Measurements from ENCODE around the gene SKI. TPM values are rescaled to one million over a fixed set of nuclear protein-coding genes. Genes with fewer than 3 reads are reported as not detected.
A peak's percentile ranks its signal among the peaks of the same experiment; 100 is the strongest.

SKI gene
- polyA plus RNA-seq, 4 donors, result 52.8 to 64.9 (median 57.0) TPM

DNA sequence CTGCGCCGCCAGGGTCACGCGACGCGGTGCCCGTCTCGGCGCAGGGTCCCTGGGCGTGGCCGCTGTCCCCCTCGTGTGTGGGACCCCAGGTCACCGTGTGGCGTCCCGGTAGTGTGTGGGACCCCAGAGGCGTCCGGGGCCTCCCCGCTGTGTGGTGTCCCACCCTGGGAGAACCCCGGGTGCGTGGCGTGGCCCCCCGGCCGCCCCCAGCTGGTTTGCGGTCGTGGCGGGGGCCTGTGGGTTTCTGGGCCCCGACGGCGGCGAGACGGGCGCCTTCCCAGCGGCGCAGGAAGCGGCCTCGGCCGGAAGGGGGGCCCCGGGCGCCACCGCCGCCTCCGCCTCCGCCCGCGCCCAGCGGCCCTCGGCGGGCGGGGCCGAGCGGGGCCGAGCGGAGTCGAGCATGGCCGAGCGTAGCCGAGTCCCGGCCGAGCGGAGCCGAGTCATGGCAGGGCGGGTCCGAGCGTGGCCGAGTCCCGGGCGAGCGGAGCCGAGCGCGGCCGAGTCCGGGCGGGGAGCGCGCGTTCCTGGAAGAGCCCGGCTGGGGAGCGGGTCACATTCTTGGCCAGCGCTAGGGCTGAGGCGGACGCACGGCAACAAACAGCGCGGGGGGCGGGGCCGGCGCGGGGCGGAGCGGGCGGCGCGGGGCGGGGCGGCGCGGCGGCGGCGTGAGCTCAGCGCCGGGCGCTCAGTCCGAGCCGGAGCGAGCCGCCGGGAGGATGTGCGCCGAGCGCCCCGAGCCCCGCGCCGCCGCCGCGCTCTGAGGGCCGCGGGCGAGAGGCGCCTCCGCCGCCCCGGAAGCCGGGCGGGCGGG is 568 bp upstream of the SKI start:
- DNase-seq (ENCODE audit: low read depth in 4 of 4, low spot score in 3 of 4), result peak; percentile 88 to 97 (median 94)

DNA sequence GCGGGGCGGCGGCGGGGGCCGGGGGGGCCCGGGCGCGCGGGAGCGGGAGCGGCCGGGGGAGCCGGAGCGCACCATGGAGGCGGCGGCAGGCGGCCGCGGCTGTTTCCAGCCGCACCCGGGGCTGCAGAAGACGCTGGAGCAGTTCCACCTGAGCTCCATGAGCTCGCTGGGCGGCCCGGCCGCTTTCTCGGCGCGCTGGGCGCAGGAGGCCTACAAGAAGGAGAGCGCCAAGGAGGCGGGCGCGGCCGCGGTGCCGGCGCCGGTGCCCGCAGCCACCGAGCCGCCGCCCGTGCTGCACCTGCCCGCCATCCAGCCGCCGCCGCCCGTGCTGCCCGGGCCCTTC is 546 bp downstream of the SKI start:
- DNase-seq (ENCODE audit: low read depth in 4 of 4, low spot score in 3 of 4), result no peak

DNA sequence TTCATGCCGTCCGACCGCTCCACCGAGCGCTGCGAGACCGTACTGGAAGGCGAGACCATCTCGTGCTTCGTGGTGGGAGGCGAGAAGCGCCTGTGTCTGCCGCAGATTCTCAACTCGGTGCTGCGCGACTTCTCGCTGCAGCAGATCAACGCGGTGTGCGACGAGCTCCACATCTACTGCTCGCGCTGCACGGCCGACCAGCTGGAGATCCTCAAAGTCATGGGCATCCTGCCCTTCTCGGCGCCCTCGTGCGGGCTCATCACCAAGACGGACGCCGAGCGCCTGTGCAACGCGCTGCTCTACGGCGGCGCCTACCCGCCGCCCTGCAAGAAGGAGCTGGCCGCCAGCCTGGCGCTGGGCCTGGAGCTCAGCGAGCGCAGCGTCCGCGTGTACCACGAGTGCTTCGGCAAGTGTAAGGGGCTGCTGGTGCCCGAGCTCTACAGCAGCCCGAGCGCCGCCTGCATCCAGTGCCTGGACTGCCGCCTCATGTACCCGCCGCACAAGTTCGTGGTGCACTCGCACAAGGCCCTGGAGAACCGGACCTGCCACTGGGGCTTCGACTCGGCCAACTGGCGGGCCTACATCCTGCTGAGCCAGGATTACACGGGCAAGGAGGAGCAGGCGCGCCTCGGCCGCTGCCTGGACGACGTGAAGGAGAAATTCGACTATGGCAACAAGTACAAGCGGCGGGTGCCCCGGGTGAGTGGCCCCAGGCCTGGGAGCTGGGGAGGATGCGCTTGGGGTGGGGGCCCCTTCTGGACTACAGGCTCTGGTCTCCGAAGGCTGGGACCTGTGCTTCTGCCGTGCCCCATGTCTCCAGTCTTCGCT is 1.1 kb downstream of the SKI start:
- no peak for DNase-seq (ENCODE audit: low read depth in 4 of 4, low spot score in 3 of 4)

DNA sequence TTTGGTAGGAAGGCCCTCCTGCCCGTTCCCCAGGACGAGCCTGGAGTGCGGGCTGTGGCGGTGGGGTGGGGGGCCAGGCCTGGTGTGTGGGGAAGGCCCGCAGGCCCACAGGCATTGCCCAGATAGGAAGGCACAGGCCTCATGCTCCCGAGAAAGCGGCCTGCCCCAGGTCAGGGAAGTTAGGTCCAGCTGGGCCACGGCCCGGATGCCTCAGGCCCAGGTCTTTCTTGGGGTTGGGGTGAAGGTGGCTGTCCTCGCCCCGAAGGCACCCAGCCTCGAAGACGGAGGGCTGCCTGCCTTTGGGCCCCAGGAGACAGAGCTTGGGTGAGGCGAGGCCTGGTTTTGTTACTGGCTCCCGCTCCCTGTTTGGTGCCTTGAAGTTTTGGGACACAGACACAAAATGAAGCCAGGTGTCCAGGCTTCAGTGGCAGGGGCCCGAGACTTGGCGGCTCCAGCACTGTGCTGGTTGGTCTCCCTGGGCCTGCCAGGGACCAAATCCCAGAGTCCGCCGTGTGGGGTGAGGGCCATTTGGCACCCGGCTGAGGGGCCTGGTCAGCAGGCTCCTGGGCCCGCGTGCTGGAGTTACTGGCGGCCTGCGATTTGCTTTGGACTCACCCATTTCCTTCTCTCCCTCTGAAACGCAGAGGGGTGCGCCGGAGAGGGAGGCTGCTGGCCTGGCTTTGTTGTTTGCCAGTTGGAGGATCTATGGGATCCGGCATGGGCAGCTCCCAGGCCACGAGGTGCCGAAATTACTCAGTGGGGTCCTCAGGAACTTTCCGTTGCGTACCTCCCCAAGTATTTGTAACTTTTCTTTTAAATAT is 2.0 kb downstream of the SKI start:
- DNase-seq (ENCODE audit: low read depth in 4 of 4, low spot score in 3 of 4), result no peak

DNA sequence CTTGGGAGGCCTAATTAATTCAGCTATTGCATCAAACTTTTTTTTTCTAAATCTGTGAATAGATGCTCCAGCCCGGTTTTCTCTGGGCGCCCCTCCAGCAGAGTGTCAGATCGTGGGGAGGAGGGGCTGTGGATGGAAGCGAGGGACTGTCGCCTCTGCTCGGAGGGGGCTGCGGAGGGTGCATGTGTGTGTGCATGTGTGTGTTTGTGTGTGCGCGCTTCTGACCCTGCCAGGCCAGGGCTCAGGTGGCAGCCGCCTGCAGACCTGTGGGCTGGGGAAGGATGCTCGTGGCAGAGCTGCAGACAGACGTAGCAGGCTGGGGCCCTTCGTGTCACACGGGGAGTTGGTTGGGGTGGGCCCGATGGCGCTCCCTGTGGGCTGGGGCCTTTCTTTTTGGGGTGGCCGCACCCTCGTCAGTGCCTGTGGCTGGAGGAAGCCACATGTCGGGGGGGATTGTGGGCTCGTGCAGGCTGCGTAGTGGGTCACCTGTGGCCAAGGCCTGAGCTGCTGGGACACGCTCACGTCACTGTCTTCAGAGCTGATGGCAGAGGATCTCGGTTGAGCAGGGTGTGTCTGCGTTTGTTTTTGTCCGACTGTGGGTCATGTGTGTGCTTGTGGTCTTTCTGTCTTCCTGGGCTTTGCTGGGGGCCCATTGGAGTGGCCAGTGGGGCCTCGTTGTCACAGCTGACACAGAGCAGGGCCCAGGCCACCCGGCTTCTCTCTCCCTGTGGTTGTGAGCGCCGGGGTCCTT is 2.8 kb downstream of the SKI start:
- no peak for DNase-seq (ENCODE audit: low read depth in 4 of 4, low spot score in 3 of 4)

DNA sequence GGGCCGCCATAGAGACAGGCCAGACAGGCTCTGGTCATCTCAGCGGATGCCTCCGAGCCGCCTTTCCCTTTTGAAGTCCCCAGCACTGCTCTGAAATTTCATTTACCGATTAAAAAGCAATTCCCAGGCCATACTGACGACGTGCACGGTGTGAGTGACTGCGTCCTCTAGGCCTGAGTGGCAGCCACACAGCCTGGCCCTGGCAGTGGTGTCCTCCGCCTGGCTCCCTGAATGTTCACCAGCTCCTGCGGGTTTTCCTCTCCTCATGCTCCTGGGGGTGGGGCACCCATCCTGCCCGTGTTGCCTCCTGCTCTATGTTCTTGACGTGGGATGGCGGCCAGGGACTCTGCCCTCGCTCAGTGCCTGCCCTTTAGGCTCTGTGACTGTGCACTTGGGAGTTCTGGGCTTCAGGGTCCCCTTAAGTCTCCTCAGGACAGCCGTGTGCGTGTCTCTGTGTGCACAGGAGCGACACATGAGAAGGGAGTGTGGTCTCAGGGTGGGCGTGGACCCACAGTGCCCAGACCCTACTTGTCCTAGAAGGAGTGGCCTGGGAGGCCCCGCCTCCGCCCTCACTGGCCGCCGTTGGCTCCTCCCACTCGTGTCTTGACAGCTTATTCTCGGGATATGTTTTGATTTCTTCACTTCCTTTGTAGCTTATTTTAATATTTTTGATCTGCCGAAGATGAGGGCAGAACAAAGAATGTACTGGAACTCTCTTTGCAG is 3.6 kb downstream of the SKI start:
- no peak for DNase-seq (ENCODE audit: low read depth in 4 of 4, low spot score in 3 of 4)

DNA sequence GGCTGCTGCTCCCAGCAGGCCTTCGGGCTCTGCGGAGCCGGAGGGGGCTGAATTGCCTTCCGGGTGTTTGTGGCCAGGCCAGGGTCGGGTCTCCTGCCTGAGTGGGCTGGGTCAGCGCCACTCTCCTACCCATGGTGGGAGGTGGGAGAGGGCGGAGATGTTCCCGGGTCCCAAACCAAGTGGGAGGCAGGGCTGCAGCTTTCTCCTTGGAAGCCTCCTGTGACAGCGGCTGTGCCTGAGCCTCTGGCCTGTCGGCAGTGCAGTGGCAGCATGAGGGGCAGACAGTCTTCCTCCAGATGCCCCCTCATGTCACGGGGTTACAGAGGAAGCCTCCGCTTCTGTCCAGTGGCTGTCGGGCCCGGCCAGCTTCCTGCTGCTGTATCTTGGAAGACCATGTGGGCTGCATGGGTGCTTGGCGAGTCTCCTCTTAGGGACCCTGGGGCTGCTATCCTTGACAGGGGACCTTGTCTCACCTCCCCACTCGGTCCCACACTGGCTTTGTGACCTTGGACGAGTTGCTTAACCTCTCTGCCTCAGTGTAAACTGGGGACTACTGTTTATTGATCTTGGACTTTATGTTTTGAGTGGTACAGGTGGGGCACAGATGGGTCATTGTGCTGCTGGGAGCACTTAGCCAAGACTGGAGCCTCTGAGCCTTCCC is 4.3 kb downstream of the SKI start:
- DNase-seq (ENCODE audit: low read depth in 4 of 4, low spot score in 3 of 4), result no peak

DNA sequence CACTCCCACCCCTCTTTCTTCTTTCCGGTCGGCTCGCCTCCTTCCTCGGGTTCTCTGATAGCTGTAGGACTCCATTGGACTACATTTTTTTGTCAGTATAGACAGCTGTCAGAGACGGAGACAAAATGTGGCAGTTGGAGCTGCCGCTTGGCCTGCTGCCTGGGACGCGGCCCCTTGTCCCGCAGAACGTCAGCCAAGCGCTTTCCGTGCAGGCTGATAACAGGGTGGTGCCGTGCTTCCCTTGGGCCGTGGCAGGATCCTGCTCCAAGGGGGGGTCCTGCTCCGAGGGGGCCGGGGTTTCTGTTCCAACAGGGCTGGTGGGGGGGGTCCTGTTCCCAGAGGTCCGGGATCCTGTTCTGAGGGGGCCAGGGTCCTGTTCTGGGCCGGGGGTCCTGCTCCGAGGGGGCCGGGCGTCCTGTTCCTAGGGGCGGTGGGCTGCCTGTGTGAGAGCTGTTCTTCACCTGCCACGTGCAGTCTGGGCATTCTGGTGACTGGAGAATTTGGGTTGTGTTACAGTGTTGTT is 4.9 kb downstream of the SKI start:
- DNase-seq (ENCODE audit: low read depth in 4 of 4, low spot score in 3 of 4), result no peak

DNA sequence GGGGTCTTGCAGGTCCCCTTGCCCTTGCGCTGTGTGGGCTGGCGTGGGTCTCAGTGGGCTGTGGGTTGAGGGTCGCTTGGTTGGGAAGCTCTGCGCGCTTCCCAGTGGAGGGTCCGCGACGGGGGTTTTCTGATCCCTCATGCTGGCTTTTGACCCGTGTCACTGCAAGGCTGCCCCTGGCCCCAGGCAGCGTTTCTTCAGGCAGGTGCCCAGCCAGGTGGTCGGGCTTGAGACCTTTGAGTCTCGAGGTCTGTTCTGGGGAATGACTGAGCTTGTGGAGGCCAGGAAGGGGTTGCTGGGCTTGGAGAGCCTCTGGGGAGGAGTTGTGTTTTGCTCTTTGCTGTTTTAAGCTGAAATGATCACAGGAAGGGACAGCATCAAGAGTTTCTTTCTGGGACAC is 5.3 kb downstream of the SKI start:
- no peak for DNase-seq (ENCODE audit: low read depth in 4 of 4, low spot score in 3 of 4)

DNA sequence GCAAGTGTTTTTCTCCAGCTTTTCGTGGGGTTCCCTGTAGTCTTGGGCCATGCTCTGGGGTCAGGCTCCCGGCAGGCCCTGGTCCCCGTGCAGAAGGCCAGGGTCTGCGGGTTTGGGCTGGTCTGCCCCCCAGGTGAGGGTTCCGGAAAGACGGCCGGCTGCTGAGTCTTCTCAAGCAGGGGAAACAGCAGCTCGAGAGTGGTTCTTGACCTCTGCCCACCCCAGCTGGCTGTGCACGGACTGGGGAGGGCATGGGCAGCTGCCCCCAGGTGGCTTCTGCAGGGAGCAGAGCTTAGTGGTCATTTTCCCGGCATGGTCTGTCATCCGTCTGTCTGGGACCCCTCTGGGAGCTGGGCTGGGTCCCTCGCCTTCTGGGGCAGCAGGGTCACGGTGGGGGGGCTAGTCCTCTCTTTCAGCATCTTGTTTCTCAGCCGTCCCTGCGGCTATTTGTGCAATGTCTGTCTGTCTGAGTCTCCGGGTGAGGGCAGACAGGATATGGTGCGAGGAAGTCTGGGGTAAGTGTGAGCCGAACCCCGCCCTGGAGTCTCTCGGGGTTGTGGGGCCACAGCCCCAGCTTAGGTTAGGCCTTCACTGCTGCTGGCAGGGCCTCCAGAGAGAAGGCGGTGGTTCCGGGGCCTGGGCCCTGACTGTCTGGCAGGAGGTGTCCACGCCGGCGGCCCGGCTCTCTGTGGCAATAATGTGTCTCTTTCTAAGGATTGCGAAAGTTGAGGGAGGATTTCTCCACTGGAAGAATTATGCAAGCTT is 6.1 kb downstream of the SKI start:
- DNase-seq (ENCODE audit: low read depth in 4 of 4, low spot score in 3 of 4), result no peak

DNA sequence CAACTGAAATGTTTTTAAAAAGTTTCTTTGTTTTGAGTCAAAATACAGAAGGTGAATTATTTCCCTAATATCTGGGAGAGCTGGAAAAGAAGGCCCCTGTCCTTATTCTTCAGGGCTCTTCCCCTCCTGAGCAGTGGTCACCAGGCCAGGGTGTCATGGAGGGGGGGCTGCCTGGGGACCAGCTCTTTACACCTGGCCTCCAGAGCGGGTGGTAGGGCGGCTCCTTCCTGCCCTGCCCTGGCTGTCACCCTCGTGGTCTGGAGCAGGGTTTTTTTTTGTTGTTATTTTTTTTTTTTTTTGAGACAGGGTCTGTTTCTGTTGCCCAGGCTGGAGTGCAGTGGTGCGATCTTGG is 6.6 kb downstream of the SKI start:
- DNase-seq (ENCODE audit: low read depth in 4 of 4, low spot score in 3 of 4), result no peak

DNA sequence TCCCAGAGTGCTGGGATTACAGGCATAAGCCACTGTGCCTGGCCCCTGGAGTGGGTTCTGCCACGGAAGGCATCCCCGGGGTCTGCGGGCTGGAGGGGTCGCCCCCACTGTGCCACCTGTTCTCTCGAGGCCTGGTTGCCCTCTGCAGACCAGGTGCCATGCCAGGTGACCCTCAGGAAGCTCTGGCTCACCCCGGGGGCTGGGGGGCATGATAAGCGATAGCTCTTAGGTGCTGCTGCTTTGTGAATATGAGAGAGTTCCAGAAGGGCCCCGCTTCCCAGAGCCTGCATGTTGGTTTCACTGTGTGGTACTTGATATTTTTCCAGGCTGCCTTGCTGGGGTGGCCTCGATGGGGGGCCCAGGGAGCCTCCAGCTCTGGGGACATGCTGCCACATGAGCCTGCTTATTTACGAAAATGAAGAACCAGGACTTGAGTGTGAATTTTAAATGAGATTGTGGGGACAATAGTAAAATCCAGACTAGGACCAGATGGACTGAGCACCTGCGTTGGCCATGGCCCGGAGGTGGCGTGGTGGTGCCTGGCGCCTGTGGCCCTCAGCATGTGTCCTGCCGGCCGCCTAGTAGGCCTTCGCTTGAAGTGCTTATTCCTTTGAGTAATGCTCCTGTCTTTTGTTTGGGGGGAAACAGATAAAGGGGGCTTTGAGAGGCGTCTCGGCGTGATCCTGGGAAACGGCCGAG is 7.3 kb downstream of the SKI start:
- DNase-seq (ENCODE audit: low read depth in 4 of 4, low spot score in 3 of 4), result no peak

DNA sequence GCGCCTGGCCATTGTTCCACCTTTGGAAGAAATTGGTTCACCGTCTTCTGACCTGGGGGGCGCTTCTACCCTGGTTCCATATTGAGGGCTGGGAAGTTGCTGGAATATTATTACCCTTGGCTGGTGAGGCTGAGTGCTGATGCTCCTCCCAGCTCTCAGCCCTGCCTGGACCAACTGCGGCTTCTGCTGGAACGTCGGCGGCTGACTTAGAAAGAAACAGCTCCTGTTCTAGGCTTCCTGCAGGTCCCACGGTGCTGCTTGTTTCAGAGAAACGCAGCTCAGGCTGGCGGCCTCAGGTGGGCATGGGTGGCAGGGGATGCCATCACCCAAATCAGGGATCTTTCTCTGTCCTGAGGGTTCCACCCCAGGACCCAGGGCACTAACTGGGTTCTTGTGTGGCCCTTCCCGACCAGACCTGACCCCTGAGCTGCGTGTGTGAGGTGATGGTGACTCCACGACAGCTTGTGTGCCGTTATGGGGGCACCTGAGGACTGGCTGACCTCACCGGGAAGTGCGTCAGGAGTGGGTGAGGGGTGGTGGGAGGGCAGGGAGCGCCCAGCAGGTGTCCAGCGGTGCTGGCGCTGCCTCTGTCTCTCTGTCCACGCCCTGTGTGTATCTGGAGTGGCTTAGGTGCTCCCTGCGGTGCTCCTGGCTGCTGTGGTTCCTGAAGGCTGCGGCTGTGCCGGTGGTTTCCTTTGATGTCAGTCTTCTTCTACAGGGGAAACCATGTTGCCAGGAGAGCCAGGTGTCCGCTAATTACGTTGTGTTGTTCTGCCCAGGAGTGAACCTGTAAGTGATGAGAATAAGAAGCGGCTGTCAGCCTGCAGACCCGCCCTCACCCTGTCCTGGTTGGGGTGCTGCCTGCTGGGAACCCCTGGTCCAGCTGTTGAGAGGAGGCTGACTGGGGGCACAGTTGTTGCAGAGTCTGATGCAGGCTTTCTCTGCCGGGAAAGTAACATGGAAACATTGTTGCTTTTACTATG is 8.9 kb downstream of the SKI start:
- no peak for DNase-seq (ENCODE audit: low read depth in 4 of 4, low spot score in 3 of 4)

DNA sequence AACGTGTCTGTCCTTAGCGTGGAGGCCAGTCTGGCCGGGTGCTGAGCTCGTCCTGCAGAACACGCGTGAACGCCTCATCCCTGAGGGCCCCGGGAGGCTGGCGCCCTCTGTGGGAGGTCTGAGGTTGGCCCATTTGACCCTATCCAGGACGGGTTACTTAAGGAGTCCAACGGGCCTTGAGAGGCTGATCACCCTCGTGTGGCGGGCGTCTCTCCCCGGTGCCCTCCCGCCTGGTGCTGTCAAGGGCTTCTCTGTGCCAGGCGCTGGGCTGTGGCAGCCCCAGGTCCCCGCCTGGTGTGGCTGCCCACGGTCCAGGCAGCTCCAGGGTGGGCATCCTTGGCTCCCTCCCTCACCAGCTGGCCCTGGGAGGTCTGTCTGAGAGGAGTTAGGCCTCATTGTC is 9.7 kb downstream of the SKI start:
- no peak for DNase-seq (ENCODE audit: low read depth in 4 of 4, low spot score in 3 of 4)

DNA sequence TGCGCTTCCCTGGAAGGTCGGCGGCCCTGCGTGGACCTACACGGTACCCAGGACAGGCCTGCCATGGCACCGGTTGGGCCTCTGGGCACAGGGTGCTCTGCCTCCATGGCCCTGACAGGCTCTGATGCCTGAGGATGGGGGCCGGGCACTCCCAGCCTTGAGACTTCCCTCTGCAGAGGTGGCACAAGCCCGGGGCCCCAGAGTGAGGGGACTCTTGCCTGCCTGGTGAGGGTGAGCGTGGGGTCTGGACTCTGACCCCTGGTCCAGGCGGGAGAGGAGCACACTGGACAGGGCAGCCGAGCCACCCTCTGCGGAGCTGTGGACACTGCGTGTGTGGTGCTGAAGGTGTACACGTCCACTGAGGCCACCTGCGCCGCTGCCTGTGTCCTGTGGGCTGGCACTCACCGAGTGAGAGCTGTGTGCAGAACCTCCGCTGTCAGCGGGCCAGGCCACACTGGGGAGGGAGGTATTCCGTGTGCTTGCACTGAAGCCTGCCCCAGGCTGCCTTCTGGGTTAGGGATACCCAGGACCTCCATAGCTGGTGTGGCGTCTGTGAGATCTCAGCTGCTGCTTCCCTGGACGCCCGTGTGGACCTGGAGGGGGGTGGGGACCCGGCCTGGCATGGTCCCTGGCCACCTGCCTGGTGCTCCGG is 10.4 kb downstream of the SKI start:
- no peak for DNase-seq (ENCODE audit: low read depth in 4 of 4, low spot score in 3 of 4)

DNA sequence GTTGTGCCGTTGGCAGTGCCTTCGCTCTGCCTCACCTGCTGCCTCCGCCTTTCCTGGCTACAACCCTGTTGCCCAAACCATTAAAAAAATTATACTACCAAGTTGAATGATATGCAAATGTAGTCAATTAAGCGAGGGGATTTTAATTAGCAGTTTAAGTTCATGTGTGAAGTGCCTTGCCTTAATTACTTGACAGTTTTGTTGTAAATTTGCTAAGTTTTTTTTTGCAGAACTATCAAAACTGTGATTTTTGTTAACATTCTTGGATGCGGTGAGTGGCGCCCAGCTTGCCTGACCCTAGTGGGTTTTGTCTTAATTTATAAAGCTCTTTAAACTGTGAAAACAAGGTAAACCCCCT is 10.9 kb downstream of the SKI start:
- DNase-seq (ENCODE audit: low read depth in 4 of 4, low spot score in 3 of 4), result no peak
